Sigmoid colon (tissue), 4 donors: ENCODE measurements around the gene DNAJC17.

Source experiments
- CTCF ChIP-seq, 4 experiments: fragments of 450-650 bp in 3 of 4; fragments of 200-600 bp in 1 of 4; IDR thresholded peaks; one replicate each; pipeline ENCODE4 v1.5.1; 2016 to 2019; ENCODE audit warnings: antibody characterized with exemption in 4 of 4, mild to moderate bottlenecking in 3 of 4, moderate library complexity in 2 of 4
- EP300 ChIP-seq, 4 donors: sonication (generic); formaldehyde crosslinking; IDR thresholded peaks; one replicate each; pipeline ENCODE4 v1.6.1; 2017; ENCODE audit warnings: antibody characterized with exemption in 4 of 4
- POLR2A ChIP-seq, 2 donors: fragments of 450-650 bp; IDR thresholded peaks; one replicate each; pipeline ENCODE4 v1.6.1; 2016; ENCODE audit warnings: antibody characterized with exemption in 2 of 2, mild to moderate bottlenecking in 2 of 2, moderate library complexity in 2 of 2
- POLR2AphosphoS5 ChIP-seq, 4 donors: sonication (generic); formaldehyde crosslinking; IDR thresholded peaks; one replicate each; pipeline ENCODE4 v1.6.1; 2017; ENCODE audit warnings: antibody characterized with exemption in 4 of 4

- no peak for TF ChIP-seq EP300 (IDR thresholded peaks at IDR 0.05)
- TF ChIP-seq CTCF (IDR thresholded peaks at IDR 0.05), result no peak
- TF ChIP-seq POLR2A (IDR thresholded peaks at IDR 0.05), result no peak
- no peak for TF ChIP-seq POLR2AphosphoS5 (IDR thresholded peaks at IDR 0.05)
Measured at GRCh38 chr15:40844696-40845030, 37.4 kb upstream of the DNAJC17 start.
